NCI-H1092 (cell line): ENCODE data around the gene MUC4.
"Not testable (repeated sequence)": the region's sequence is repeated elsewhere in the genome, so short reads cannot be mapped to it uniquely, and the experiment has no call there.

ENCODE experiments used
- DNase-seq: peaks from one replicate; lab custom pipeline; 2025; lab: John Stamatoyannopoulos, UW

The MUC4 gene

GRCh38 chr3:195715583-195716266 is 96.0 kb downstream of the MUC4 start:
- no peak for DNase-seq

GRCh38 chr3:195715134-195715533 is 96.6 kb downstream of the MUC4 start:
- no peak for DNase-seq

DNA sequence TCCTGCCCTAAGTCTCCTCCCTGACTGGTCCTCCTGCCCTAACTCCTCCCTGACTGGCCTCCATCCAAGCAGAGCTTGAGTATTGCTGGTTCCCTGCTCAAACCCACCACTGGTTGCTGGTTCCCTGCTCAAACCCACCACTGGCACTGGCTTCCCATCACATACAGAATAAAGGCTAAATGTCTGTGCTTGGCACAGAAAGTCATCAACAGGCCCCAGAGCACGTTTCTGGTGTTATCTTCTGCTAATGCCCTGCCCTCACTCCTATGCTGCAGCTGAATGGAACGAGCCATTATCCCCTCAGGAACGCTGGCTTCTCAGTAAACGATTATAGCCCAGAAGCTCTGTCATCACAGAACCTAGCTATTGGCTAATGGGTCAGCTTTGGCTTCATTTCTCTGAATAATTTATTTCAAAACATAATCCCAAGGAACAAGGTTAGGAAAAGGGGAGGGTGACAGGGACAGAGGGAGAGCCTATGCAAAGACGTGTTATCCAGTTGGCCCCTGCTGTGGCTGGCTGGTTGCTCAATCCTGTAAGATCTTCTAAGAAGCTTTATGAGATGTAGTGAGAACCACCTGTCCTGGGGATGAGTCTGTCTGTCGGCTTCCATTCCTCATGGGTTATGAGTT is 97.2 kb downstream of the MUC4 start:
- DNase-seq, result no peak

- DNase-seq, result not testable (repeated sequence)
Measured at GRCh38 chr3:195713150-195713549, 98.6 kb downstream of the MUC4 start.

DNA sequence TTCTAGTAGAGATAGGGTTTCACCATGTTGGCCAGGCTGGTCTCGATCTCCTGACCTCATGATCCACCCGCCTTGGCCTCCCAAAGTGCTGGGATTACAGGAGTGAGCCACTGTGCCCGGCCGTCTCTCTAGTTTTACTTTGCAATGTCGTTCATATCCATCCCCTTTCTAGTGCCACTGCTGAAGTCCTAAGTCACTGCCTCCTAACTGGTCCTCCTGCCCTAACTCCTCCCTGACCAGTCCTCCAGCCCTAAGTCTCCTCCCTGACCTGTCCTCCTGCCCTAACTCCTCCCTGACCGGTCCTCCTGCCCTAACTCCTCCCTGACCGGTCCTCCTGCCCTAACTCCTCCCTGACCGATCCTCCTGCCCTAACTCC is 99.2 kb downstream of the MUC4 start:
- not testable (repeated sequence) for DNase-seq

- no peak for DNase-seq
Measured at GRCh38 chr3:195711813-195712534, 99.8 kb downstream of the MUC4 start.

GRCh38 chr3:195711091-195711812 is 100.5 kb downstream of the MUC4 start:
- DNase-seq, result not testable (repeated sequence)

DNA sequence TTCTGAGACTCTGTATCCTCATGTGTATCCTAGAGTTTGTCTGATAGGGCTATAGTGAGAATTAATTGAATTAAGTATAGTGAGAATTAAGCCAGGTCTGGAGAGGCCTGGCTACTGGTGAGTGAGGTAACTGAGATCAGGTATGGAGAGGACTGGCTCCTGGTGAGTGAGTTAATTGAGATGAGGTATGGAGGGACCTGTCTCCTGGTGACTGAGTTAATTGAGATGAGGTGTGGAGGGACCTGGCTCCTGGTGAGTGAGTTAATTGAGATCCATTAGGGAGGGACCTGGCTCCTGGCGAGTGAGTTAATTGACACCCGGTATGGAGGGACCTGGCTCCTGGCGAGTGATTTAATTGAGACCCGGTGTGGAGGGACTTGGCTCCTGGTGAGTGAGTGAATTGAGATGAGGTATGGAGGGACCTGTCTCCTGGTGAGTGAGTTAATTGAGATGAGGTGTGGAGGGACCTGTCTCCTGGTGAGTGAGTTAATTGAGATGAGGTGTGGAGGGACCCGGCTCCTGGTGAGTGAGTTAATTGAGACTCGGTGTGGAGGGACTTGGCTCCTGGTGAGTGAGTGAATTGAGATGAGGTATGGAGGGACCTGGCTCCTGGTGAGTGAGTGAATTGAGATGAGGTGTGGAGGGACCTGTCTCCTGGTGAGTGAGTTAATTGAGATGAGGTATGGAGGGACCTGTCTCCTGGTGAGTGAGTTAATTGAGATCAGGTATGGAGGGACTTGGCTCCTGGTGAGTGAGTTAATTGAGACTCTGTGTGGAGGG is 101.4 kb downstream of the MUC4 start:
- not testable (repeated sequence) for DNase-seq

GRCh38 chr3:195709676-195710085 is 102.0 kb downstream of the MUC4 start:
- no peak for DNase-seq

DNA sequence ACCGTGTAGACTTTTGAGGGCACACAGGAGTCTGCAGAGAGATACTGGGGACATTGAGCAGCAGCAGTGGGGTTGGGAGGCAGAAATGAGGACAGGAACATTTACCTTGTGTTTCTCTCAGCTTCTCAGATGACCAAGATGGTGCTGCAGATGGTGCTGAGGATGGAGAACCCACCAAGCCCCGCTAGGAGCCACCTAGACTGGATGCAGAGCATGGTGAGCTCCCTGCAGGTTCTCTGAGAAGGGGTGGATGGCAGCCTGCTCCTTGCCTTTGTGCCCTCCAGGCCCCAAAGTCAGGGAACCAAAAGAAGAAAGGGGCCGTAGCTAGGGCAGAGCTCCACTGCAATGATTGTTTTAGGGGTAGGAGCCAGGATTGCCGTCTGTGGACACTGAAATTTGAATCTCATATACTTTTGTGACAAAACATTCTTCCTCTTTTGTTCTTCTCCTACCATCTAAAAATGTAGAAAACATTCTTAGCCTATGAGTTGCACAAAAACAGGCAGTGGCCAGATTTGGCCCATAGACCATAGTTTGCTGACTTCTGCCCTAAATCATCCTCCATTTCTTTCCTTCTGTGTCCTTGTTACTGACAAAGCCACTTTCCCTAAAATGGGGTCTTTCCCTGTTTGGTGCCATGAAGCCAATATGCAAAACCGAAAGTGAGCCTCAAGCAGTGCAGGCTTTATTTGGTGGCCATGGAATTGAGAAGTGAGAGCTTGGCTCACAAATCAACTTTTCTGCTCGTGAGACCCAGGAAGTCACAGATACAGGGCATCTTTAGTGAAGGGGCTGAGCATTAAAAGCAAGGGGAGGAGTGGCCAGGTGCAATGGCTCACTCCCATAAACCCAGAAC is 102.9 kb downstream of the MUC4 start:
- DNase-seq, result no peak

GRCh38 chr3:195708061-195708460 is 103.7 kb downstream of the MUC4 start:
- no peak for DNase-seq

DNA sequence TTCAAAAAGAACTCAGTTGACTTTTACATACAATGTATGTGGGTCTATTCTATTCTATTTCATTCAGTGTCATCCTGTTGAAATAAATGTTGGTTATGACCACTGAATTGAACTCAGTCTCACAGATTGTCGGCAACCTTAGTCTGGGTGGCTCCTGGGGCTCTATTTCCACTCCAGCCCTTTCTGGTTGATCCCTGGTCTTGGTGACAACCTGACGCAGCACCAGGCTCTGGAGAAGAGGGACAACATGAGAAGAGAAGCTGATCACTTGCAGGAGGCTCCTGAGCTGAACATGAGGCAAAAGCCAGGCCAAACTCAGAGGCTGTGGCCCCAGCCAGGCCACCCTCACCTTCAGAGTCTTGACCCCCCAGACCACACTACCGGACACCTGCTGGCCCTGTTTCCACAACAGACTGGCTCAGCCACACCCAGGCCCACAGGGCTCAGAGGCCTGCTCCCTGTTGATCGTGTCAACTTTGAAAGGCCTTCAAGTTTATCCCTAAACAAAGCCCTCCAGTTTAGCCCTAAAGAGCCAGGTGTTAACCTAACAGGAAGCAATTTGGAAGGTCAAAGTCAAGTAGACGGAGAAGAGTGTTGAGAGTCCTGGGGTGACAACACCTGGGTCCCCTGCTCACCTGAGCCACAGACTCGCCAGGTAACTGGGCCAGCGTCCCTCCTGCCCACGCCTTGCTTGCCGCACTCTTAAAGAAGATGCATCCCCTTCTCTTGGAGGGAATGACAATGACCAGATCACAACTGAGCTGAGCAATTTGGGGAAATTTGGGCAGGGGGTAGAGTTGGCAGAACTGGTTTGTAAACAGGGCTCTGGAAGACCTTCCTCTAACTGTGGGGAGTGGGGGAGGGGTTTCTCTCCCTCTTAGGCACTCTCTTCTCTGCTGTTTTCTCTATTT is 106.4 kb downstream of the MUC4 start:
- DNase-seq, result no peak

- no peak for DNase-seq
Measured at GRCh38 chr3:195704433-195704999, 107.2 kb downstream of the MUC4 start.

- DNase-seq, result no peak
Measured at GRCh38 chr3:195703776-195704175, 108.0 kb downstream of the MUC4 start.

DNA sequence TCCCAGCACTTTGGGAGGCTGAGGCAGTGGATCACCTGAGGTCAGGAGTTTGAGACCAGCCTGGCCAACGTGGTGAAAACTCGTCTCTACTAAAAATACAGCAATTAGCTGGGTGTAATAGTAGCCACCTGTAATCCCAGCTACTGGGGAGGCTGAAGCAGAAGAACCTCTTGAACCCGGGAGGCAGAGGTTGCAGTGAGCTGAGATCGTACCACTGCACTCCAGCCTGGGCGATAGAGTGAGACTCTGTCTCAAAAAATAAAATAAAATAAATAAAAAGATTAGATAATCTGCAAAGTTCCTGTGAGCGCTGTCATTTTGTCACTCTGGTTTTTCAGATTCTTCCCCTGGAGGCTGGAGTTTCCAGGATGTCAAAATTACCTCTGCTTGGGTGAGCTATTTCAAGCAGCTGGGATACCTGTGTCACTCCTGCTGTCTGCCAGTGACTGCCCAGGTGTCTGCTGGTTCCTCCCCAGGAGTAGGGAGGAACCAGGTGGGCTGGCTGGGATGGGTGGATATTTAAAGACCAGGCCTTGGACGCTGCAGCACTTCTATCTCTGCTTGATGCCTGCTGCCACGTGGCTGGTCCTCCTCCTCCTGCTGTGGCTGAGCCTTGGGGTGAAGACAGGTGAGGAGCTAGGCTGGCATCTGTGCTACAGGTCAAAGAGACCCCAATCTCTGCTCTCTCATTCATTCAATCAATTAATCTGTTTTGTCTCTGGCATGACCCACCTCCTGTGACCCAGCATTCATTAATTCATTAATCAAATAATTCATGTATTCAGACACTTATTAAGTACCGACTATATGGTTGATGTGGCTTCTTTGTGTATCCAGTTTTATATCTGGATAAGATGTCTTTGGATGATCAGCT is 110.5 kb downstream of the MUC4 start:
- DNase-seq, result no peak

- DNase-seq, result no peak
Measured at GRCh38 chr3:195700319-195700718, 111.4 kb downstream of the MUC4 start.

DNA sequence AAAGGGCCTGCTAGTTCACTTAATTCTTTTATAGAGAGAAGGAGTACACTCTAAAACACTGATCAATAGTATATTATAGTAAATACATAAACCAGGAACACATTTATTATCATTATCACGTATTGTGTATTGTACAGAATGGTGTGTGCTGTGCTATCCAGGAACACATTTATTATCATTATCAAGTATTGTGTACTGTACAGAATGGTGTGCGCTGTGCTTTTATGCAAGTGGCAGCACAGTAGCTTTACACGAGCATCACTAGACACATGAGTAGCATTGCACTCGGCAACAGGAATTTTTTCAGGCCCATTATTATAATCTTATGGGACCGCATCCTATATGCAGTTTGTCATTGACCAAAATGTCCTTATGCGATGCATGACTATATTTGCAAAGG is 111.9 kb downstream of the MUC4 start:
- no peak for DNase-seq

- DNase-seq, result no peak
Measured at GRCh38 chr3:195699388-195699771, 112.3 kb downstream of the MUC4 start.
